Measurements from ENCODE around the gene PLEKHA5.
"Not testable (repeated sequence)": the region's sequence is repeated elsewhere in the genome, so short reads cannot be mapped to it uniquely, and the experiment has no call there.

PLEKHA5 gene

GRCh38 chr12:19302100-19302640 is 172.6 kb downstream of the PLEKHA5 start:
- no peak overlapping the region for H3K27ac ChIP-seq (ENCODE audit: low read depth, low read length)
- no peaks in the 10 kb centered on the region for H3K27me3 ChIP-seq (ENCODE audit: control insufficient read depth, insufficient read depth, low read length)
- no peaks in the 10 kb centered on the region for H3K9me3 ChIP-seq (ENCODE audit: control insufficient read depth, insufficient read depth, low read length)
- no peak overlapping the region for H3K4me3 ChIP-seq (ENCODE audit: low read depth, low read length)
- H3K9ac ChIP-seq (ENCODE audit: low read depth, low read length) = no peak overlapping the region
- peaks cover 4% of the 10 kb centered on the region; the same call in 1 of the 2 replicates for H3K4me1 ChIP-seq (ENCODE audit: control insufficient read depth, insufficient read depth, low read length)
- H3K36me3 ChIP-seq (ENCODE audit: control insufficient read depth, insufficient read depth, low read length) = peaks cover 34% of the 10 kb centered on the region

- peaks cover 37% of the 10 kb centered on the region for H3K36me3 ChIP-seq (ENCODE audit: control insufficient read depth, insufficient read depth, low read length)
- no peaks in the 10 kb centered on the region for H3K9me3 ChIP-seq (ENCODE audit: control insufficient read depth, insufficient read depth, low read length)
- H3K4me3 ChIP-seq (ENCODE audit: low read depth, low read length) = no peak overlapping the region
- peaks cover 4% of the 10 kb centered on the region; the same call in 1 of the 2 replicates for H3K4me1 ChIP-seq (ENCODE audit: control insufficient read depth, insufficient read depth, low read length)
- no peaks in the 10 kb centered on the region for H3K27me3 ChIP-seq (ENCODE audit: control insufficient read depth, insufficient read depth, low read length)
- no peak overlapping the region for H3K27ac ChIP-seq (ENCODE audit: low read depth, low read length)
- H3K9ac ChIP-seq (ENCODE audit: low read depth, low read length) = no peak overlapping the region
Measured at GRCh38 chr12:19303496-19303895, 174.0 kb downstream of the PLEKHA5 start.

GRCh38 chr12:19304149-19304750 is 174.7 kb downstream of the PLEKHA5 start:
- Histone ChIP-seq H3K9ac (ENCODE audit: low read depth, low read length) (no peak overlapping the region), H3K27ac (ENCODE audit: low read depth, low read length) (no peak overlapping the region), H3K36me3 (ENCODE audit: control insufficient read depth, insufficient read depth, low read length) (peaks cover 31% of the 10 kb centered on the region), H3K4me3 (ENCODE audit: low read depth, low read length) (no peak overlapping the region), H3K4me1 (ENCODE audit: control insufficient read depth, insufficient read depth, low read length) (peaks cover 4% of the 10 kb centered on the region; the same call in 1 of the 2 replicates), H3K27me3 (ENCODE audit: control insufficient read depth, insufficient read depth, low read length) (no peaks in the 10 kb centered on the region), H3K9me3 (ENCODE audit: control insufficient read depth, insufficient read depth, low read length) (no peaks in the 10 kb centered on the region)

- not testable (repeated sequence) for H3K4me3 ChIP-seq (ENCODE audit: low read depth, low read length); H3K9ac ChIP-seq (ENCODE audit: low read depth, low read length); H3K27ac ChIP-seq (ENCODE audit: low read depth, low read length); H3K4me1 ChIP-seq (ENCODE audit: control insufficient read depth, insufficient read depth, low read length); H3K27me3 ChIP-seq (ENCODE audit: control insufficient read depth, insufficient read depth, low read length); H3K9me3 ChIP-seq (ENCODE audit: control insufficient read depth, insufficient read depth, low read length)
- H3K36me3 ChIP-seq (ENCODE audit: control insufficient read depth, insufficient read depth, low read length) = peaks cover 19% of the 10 kb centered on the region
Measured at GRCh38 chr12:19305621-19306020, 176.1 kb downstream of the PLEKHA5 start.

- Histone ChIP-seq H3K4me1 (ENCODE audit: control insufficient read depth, insufficient read depth, low read length) (peaks cover 4% of the 10 kb centered on the region; the same call in 1 of the 2 replicates), H3K9me3 (ENCODE audit: control insufficient read depth, insufficient read depth, low read length) (no peaks in the 10 kb centered on the region), H3K36me3 (ENCODE audit: control insufficient read depth, insufficient read depth, low read length) (peaks cover 19% of the 10 kb centered on the region), H3K9ac (ENCODE audit: low read depth, low read length) (no peak overlapping the region), H3K27ac (ENCODE audit: low read depth, low read length) (no peak overlapping the region), H3K4me3 (ENCODE audit: low read depth, low read length) (no peak overlapping the region), H3K27me3 (ENCODE audit: control insufficient read depth, insufficient read depth, low read length) (no peaks in the 10 kb centered on the region)
Measured at GRCh38 chr12:19306366-19306765, 176.8 kb downstream of the PLEKHA5 start.

GRCh38 chr12:19307451-19307850 is 177.9 kb downstream of the PLEKHA5 start:
- Histone ChIP-seq H3K27me3 (ENCODE audit: control insufficient read depth, insufficient read depth, low read length) (no peaks in the 10 kb centered on the region), H3K9ac (ENCODE audit: low read depth, low read length) (no peak overlapping the region), H3K36me3 (ENCODE audit: control insufficient read depth, insufficient read depth, low read length) (peaks cover 15% of the 10 kb centered on the region), H3K9me3 (ENCODE audit: control insufficient read depth, insufficient read depth, low read length) (no peaks in the 10 kb centered on the region), H3K4me1 (ENCODE audit: control insufficient read depth, insufficient read depth, low read length) (no peaks in the 10 kb centered on the region), H3K4me3 (ENCODE audit: low read depth, low read length) (no peak overlapping the region), H3K27ac (ENCODE audit: low read depth, low read length) (no peak overlapping the region)

- no peak overlapping the region for H3K9ac ChIP-seq (ENCODE audit: low read depth, low read length)
- no peaks in the 10 kb centered on the region for H3K27me3 ChIP-seq (ENCODE audit: control insufficient read depth, insufficient read depth, low read length)
- H3K9me3 ChIP-seq (ENCODE audit: control insufficient read depth, insufficient read depth, low read length) = no peaks in the 10 kb centered on the region
- peaks cover 15% of the 10 kb centered on the region for H3K36me3 ChIP-seq (ENCODE audit: control insufficient read depth, insufficient read depth, low read length)
- no peak overlapping the region for H3K4me3 ChIP-seq (ENCODE audit: low read depth, low read length)
- H3K27ac ChIP-seq (ENCODE audit: low read depth, low read length) = no peak overlapping the region
- H3K4me1 ChIP-seq (ENCODE audit: control insufficient read depth, insufficient read depth, low read length) = no peaks in the 10 kb centered on the region
Measured at GRCh38 chr12:19311165-19311564, 181.6 kb downstream of the PLEKHA5 start.

- Histone ChIP-seq H3K4me3 (ENCODE audit: low read depth, low read length) (no peak overlapping the region), H3K36me3 (ENCODE audit: control insufficient read depth, insufficient read depth, low read length) (peaks cover 8% of the 10 kb centered on the region), H3K9ac (ENCODE audit: low read depth, low read length) (no peak overlapping the region), H3K27me3 (ENCODE audit: control insufficient read depth, insufficient read depth, low read length) (no peaks in the 10 kb centered on the region), H3K27ac (ENCODE audit: low read depth, low read length) (no peak overlapping the region), H3K4me1 (ENCODE audit: control insufficient read depth, insufficient read depth, low read length) (no peaks in the 10 kb centered on the region), H3K9me3 (ENCODE audit: control insufficient read depth, insufficient read depth, low read length) (no peaks in the 10 kb centered on the region)
Measured at GRCh38 chr12:19312637-19313036, 183.1 kb downstream of the PLEKHA5 start.

- no peak overlapping the region for H3K27ac ChIP-seq (ENCODE audit: low read depth, low read length)
- H3K4me3 ChIP-seq (ENCODE audit: low read depth, low read length) = no peak overlapping the region
- no peaks in the 10 kb centered on the region for H3K9me3 ChIP-seq (ENCODE audit: control insufficient read depth, insufficient read depth, low read length)
- no peaks in the 10 kb centered on the region for H3K27me3 ChIP-seq (ENCODE audit: control insufficient read depth, insufficient read depth, low read length)
- H3K9ac ChIP-seq (ENCODE audit: low read depth, low read length) = no peak overlapping the region
- no peaks in the 10 kb centered on the region for H3K4me1 ChIP-seq (ENCODE audit: control insufficient read depth, insufficient read depth, low read length)
- peaks cover 17% of the 10 kb centered on the region for H3K36me3 ChIP-seq (ENCODE audit: control insufficient read depth, insufficient read depth, low read length)
Measured at GRCh38 chr12:19316425-19316824, 186.9 kb downstream of the PLEKHA5 start.

GRCh38 chr12:19322376-19322775 is 192.8 kb downstream of the PLEKHA5 start:
- Histone ChIP-seq H3K27ac (ENCODE audit: low read depth, low read length) (no peak overlapping the region), H3K36me3 (ENCODE audit: control insufficient read depth, insufficient read depth, low read length) (peaks cover 52% of the 10 kb centered on the region), H3K4me1 (ENCODE audit: control insufficient read depth, insufficient read depth, low read length) (no peaks in the 10 kb centered on the region), H3K27me3 (ENCODE audit: control insufficient read depth, insufficient read depth, low read length) (no peaks in the 10 kb centered on the region), H3K9ac (ENCODE audit: low read depth, low read length) (no peak overlapping the region), H3K9me3 (ENCODE audit: control insufficient read depth, insufficient read depth, low read length) (no peaks in the 10 kb centered on the region), H3K4me3 (ENCODE audit: low read depth, low read length) (no peak overlapping the region)

GRCh38 chr12:19323805-19324204 is 194.3 kb downstream of the PLEKHA5 start:
- Histone ChIP-seq H3K9me3 (ENCODE audit: control insufficient read depth, insufficient read depth, low read length) (no peaks in the 10 kb centered on the region), H3K27ac (ENCODE audit: low read depth, low read length) (no peak overlapping the region), H3K4me3 (ENCODE audit: low read depth, low read length) (no peak overlapping the region), H3K27me3 (ENCODE audit: control insufficient read depth, insufficient read depth, low read length) (no peaks in the 10 kb centered on the region), H3K4me1 (ENCODE audit: control insufficient read depth, insufficient read depth, low read length) (no peaks in the 10 kb centered on the region), H3K9ac (ENCODE audit: low read depth, low read length) (no peak overlapping the region), H3K36me3 (ENCODE audit: control insufficient read depth, insufficient read depth, low read length) (peaks cover 52% of the 10 kb centered on the region)

Data from HUES48 (cell line).